HG03280 (cell line): ENCODE data around the gene PRSS1.
"Not testable (repeated sequence)": the region's sequence is repeated elsewhere in the genome, so short reads cannot be mapped to it uniquely, and the experiment has no call there.

Source experiments
- ATAC-seq: cut with Tn5 transposase; IDR thresholded peaks from one replicate; pipeline ENCODE4 v1.9.1; 2021; ENCODE audit warnings: mild to moderate bottlenecking, moderate library complexity; ENCODE audit not compliant: unreplicated experiment

Gene PRSS1

DNA sequence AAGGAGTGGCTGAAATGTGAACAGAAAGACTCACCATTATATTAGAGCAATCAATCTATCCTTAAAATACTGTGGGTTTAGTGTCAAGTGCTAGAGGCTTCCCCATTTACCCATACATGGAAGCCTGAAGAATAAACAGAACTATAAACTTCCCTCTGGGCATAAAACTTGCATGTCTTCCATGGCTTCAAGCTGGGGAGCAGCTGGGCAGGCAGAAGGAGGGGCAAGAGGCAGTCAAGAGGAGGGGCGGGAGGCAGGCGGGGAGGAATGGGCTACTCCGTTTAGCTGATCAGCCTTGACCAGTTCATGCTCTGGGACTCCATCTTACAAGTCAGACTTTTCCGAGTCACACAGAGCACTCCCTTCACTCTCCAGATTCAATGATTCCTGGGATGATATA, 3.5 kb upstream of the PRSS1 start:
- ATAC-seq = no peak

GRCh38 chr7:142746264-142746663, 3.0 kb upstream of the PRSS1 start:
- ATAC-seq = no peak

GRCh38 chr7:142748410-142748809, 862 bp upstream of the PRSS1 start:
- not testable (repeated sequence) for ATAC-seq

- no peak for ATAC-seq
Observed at GRCh38 chr7:142750321-142750938, 1.2 kb downstream of the PRSS1 start.

DNA sequence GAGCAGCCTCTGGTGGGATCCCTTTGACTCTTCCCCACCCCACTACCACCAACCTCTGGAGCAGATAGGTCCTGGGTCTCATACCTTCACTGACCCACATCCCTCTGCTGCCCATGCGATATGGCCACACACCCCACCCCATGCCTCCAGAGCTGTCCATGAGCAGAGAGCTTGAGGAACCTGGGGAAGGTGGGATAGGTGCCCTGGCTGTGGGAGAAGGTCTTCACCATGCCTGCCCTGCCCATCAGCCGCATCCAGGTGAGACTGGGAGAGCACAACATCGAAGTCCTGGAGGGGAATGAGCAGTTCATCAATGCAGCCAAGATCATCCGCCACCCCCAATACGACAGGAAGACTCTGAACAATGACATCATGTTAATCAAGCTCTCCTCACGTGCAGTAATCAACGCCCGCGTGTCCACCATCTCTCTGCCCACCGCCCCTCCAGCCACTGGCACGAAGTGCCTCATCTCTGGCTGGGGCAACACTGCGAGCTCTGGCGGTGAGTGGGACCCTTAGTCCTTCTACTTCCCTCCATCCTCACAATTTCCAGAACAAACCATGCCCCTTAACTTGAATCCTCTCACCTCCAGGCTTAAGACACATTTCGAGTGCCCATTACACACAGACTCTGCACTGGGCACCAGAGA, 2.4 kb downstream of the PRSS1 start:
- not testable (repeated sequence) for ATAC-seq

GRCh38 chr7:142752376-142753225, 3.3 kb downstream of the PRSS1 start:
- ATAC-seq = no peak

DNA sequence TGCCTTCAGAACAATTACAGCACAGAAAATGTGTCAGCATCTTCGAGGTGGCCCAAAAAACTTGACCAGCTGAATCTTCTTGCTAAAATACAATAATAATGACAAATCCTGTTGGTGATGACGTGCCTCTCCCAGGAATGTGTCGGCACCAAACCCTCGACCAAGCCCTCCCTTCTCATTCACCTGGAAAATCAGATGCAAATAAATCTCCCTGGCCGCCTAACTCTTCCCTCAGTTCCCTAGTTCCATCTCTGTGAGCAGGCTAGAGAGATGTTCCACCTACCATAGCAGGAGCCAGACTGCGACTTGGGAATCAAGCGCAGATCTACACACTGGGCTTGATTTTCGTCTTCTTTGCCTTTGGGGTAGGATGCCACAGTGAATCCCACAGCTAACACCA, 4.1 kb downstream of the PRSS1 start:
- no peak for ATAC-seq

DNA sequence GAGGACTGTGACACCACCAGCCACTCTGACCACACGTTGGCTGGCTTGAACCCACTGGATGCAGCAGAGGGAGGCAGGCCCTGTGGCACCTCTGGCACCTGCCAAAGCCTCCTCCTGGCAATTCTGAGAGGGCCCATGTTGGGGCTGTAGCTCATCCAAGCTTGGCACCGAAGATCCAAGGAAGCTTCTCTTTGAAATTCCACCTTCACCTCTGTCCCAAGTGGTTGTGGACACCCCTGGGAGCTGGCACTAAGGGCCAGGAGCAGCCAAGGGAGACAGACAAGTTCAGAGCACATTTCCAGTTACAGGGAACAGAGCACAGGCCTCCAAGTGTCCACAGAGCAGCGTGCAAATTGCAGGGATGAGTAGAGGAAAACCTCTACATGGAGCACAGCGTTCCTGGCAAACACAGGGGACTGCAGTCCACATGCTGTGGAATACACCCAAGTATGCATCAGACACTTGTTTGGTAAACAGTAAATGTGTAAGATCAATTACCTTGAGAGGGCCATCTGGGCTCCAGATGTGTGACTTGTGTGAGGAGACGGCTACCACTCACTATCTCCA, 4.7 kb downstream of the PRSS1 start:
- not testable (repeated sequence) for ATAC-seq

DNA sequence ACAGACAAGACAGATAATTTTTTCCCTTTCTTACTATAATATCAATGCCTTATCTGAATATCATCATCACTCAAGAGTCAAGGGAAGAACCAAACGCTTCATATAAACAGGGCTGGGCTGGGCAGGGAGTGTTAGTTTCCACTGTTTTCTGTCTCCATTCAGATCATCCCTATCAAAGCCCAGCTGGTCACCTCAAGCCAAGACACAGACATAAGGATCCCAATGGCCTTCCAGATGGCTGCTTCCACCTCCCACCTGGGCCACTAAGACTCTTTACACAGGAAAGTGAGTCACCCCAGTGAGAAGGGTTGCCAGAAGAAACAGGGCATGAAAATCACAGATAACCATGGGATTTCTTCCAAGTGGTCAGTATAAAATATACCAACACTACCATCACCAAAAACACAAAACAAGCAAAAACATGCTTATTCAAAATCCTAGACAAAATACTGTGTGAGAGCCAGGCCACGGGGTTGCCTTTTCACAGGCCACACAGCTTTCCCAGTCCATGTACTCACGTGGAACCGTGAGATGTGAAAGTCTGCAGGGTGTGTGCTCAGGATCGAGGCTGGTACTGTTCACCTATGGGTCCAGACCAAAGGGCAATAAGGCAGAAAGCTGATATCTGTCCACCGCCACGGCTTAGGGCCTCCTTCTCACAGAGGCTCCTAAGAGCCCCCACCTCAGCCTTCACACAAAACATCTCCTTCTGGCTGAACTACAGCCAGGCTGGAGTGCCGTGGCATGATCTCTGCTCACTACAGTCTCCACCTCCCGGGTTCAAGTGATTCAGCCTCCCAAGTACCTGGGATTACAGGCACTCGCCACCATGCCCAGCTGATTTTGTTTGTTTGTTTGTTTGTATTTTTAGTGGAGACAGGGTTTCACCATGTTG, 5.7 kb downstream of the PRSS1 start:
- ATAC-seq = no peak

DNA sequence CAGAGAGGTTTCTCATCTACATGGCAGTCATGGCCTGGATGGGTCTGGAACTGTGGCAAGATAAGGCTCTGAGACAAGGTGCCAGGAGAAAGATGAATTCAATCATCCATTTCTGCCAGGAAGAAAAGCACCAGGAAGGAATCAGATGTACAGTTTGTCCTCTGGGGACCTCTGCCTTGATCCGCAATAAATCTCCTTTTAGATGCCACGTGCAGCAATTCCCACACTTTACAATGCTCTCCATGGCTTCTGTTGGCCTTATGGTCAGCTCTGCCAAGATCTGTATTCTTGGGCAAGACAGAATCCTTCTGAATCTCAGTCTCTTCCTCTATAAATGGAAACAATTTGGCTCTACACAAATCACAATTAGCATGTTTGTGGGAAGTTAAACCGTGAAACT, 9.0 kb downstream of the PRSS1 start:
- ATAC-seq = not testable (repeated sequence)

- ATAC-seq = no peak
Observed at GRCh38 chr7:142759433-142759832, 10.2 kb downstream of the PRSS1 start.

DNA sequence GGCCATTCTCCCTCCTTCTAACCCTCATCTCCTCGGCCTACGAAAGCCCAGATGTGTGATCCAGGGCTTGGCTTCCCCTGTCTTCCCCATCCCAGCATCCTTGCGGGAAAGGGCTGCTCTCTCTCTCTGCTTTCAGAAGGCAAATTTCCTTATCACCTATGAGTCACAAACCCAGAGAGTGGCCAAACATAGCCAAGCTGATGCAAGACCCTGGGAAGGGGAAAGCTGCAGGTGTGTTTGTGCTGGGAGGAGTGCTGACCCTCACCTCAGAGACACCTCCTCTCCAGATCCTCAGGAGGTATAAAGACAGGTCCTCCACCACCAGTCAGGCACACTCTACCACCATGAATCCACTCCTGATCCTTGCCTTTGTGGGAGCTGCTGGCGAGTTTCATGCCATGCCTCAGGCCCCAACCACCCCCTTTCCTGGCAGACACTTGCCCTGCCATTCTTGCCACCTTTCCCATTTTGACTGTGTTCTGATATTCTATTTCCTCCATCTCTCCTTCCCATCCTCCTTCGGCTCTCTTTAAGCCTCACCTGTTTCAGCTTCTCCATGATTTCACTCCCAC, 10.9 kb downstream of the PRSS1 start:
- no peak for ATAC-seq

GRCh38 chr7:142761606-142762005, 12.3 kb downstream of the PRSS1 start:
- ATAC-seq = not testable (repeated sequence)

- ATAC-seq = no peak
Observed at GRCh38 chr7:142762104-142762503, 12.8 kb downstream of the PRSS1 start.

DNA sequence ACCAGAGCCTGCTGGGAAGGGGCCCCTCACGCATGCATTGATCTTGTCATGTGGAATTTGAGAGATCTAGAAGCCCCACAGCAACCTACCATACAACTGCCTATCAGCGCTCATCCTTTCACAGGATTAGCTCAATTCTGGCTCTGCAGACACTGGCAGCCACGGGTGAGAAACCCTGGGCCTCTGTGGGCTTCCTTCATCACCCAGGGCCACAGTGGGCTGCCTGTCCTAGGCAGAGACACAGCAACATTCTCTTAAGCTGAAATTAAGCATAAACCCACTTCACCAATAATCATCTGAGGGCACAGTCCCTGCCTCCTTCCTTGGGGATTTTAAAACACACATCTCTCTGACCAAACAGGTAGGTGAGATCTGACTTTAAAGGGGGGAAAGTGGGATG, 18.2 kb downstream of the PRSS1 start:
- no peak for ATAC-seq

- ATAC-seq = no peak
Observed at GRCh38 chr7:142767861-142768260, 18.6 kb downstream of the PRSS1 start.

DNA sequence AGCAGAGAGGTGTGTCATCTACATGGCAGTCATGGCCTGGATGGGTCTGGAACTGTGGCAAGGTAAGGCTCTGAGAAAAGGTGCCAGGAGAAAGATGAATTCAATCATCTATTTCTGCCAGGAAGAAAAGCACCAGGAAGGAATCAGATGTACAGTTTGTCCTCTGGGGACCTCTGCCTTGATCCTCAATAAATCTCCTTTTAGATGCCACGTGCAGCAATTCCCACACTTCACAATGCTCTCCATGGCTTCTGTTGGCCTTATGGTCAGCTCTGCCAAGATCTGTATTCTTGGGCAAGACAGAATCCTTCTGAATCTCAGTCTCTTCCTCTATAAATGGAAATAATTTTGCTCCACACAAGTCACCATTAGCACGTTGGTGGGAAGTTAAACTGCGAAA, 19.6 kb downstream of the PRSS1 start:
- ATAC-seq = not testable (repeated sequence)

- ATAC-seq = no peak
Observed at GRCh38 chr7:142770661-142771352, 21.5 kb downstream of the PRSS1 start, which contains the start of gene PRSS2. Gene PRSS2, plus strand, starts transcription at chr7:142770970. Its CDS starts 13 bp downstream, at chr7:142770983.

DNA sequence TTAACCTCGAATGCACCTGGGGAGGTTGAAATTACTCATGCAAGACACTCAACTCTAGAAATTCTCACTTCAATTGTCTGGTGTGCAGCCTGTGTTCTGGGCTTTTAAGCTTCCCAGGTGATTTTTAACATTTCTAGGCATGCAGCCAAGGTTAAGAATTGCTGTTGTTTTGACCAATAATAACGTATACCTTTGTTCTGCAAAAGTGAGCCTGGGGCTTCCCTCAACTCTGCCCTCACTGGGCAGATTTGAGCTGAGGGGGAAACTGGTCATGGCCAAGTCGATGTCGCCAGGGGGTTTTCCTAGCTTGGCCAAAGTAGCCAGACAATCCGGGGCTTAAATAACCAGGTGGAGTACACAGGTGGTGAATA, 22.1 kb downstream of the PRSS1 start:
- ATAC-seq = peak; percentile 77

- no peak for ATAC-seq
Observed at GRCh38 chr7:142772051-142772450, 22.8 kb downstream of the PRSS1 start.
